Liver (tissue), 3 donors: Measurements from ENCODE around the gene CARMIL1.

ENCODE experiments used
- TAF1 ChIP-seq: conservative IDR thresholded peaks from 2 replicates; pipeline ENCODE4 v1.6.1; 2016; ENCODE audit warnings: antibody characterized with exemption, mild to moderate bottlenecking
- YY1 ChIP-seq: IDR thresholded peaks from 2 replicates; pipeline ENCODE4 v1.6.1; 2016; ENCODE audit warnings: antibody characterized with exemption, mild to moderate bottlenecking
- ZBTB33 ChIP-seq: IDR thresholded peaks from 2 replicates; pipeline ENCODE4 v1.6.1; 2016; ENCODE audit warnings: antibody characterized with exemption
- TF ChIP-seq, protein P1 (sequence below): fragments of 150-350 bp; IDR thresholded peaks from 2 replicates; pipeline ENCODE4 v1.5.1; 2017; ENCODE audit warnings: improper control_type of control experiment, low read depth, low read length; ENCODE audit not compliant: missing input control
- donor health status: healthy.
- donor health status: healthy.

DNA sequence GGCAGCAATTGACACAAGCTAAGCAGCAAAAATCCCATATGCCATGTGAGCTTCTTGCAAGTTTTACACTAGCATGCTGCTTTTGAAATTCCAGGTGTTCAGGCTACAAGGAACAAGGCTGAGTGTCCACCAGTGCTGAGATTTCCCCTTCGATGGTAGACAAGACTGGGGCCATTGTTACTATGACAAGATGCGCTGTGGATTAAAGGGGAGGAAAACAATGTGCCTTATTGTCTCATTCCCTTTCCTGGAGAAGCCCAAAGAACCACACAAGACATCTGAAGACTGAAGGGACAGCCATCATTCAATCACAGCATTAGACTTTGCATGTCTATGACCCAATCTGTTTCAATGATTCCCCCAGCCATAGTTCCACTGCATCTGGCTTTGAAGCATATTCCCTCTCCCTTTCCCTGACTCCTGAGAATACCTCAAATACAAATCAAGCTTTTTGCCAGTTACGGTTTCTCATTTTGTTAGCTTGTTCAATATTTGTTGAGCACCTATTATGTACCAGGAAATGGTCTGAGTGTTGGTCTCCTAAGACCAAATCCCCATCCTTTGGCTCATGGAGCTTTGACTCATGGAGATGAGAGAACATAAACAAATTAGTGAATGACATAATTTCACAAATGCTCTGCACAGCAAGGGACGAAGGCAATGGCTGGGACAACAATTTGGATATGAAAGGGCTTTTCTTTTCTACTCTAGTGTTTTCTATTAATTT is 349.5 kb downstream of the CARMIL1 start:
- TF ChIP-seq, protein P1, sequence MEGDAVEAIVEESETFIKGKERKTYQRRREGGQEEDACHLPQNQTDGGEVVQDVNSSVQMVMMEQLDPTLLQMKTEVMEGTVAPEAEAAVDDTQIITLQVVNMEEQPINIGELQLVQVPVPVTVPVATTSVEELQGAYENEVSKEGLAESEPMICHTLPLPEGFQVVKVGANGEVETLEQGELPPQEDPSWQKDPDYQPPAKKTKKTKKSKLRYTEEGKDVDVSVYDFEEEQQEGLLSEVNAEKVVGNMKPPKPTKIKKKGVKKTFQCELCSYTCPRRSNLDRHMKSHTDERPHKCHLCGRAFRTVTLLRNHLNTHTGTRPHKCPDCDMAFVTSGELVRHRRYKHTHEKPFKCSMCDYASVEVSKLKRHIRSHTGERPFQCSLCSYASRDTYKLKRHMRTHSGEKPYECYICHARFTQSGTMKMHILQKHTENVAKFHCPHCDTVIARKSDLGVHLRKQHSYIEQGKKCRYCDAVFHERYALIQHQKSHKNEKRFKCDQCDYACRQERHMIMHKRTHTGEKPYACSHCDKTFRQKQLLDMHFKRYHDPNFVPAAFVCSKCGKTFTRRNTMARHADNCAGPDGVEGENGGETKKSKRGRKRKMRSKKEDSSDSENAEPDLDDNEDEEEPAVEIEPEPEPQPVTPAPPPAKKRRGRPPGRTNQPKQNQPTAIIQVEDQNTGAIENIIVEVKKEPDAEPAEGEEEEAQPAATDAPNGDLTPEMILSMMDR: no peak
- no peak for TF ChIP-seq TAF1
- TF ChIP-seq ZBTB33: no peak
- no peak for TF ChIP-seq YY1
